AG04449 (cell line): ENCODE measurements around the gene CCSAP.

Experiments
- CTCF ChIA-PET: fragments of 350-600 bp; formaldehyde crosslinking; extraction: SDS; loops from one replicate; lab custom pipeline; 2021; ENCODE audit warnings: antibody characterized with exemption; lab: Yijun Ruan, JAX
- POLR2A ChIA-PET: fragments of 400-600, 350-600 bp; formaldehyde crosslinking; extraction: SDS; loops from one replicate; lab custom pipeline; 2020; ENCODE audit warnings: antibody characterized with exemption, inconsistent platforms; lab: Yijun Ruan, JAX
- DNase-seq: peaks from one replicate; pipeline ENCODE4 v3.0.0-alpha.2; 2010; ENCODE audit warnings: low read depth, low spot score
- H3K4me3 ChIP-seq: 2 replicates; pipeline ENCODE4 v1.5.1; 2011; ENCODE audit warnings: low read depth, mild to moderate bottlenecking, control low read depth, low read length
- CTCF ChIP-seq: IDR thresholded peaks from one replicate; pipeline ENCODE4 v1.5.1; 2011; ENCODE audit warnings: mild to moderate bottlenecking, moderate library complexity, low read length, control low read depth, inconsistent platforms; ENCODE audit not compliant: insufficient read depth; ENCODE audit errors: missing control alignments

The CCSAP gene

GRCh38 chr1:229300099-229300757, 42.6 kb downstream of the CCSAP start:
- ChIA-PET CTCF (no interaction called here), POLR2A (no interaction called here)
- H3K4me3 ChIP-seq: no peak overlapping the region
- DNase-seq: no peak
- no peak for TF ChIP-seq CTCF

DNA sequence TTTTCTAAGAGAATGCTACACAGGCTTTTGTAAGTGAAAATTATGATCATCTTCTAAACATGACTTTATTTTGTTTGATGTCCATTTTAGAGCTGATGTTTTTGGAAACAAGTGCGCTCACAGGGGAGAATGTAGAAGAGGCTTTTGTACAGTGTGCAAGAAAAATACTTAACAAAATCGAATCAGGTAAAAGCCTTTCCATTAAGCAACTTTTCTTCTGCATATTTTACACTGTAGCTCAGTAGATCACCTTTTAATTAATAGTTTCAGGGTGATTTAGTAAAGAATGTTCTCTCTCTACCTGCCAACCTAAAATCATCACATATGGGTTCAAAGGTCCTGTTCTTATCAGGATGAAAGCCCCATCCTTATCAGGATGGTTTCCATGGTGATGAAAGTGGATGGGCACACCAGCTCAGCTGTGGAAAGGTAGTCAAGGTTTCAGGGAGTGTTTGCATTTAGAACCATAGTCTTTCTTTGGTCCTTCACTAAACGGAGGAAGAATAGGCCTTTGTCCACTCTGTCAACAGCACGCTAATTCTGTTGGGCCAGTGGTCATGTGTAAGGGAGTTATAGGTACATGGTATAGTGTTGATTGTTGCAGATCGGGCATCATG, 43.9 kb downstream of the CCSAP start:
- TF ChIP-seq CTCF: no peak
- CTCF ChIA-PET: interaction anchor here (1.2 to 1.4 kb wide), 2 partner anchors 16 to 634 kb away, joined by 3 read pairs; no protein-coding TSS in a partner anchor
- DNase-seq: no peak
- POLR2A ChIA-PET: no interaction called here
- H3K4me3 ChIP-seq: no peak overlapping the region

- ChIA-PET CTCF (interaction anchor here (1.2 to 1.4 kb wide), 2 partner anchors 15 to 634 kb away, joined by 3 read pairs; no protein-coding TSS in a partner anchor), POLR2A (no interaction called here)
- no peak overlapping the region for H3K4me3 ChIP-seq
- no peak for TF ChIP-seq CTCF
- no peak for DNase-seq
Observed at GRCh38 chr1:229298420-229298819, 44.4 kb downstream of the CCSAP start.

DNA sequence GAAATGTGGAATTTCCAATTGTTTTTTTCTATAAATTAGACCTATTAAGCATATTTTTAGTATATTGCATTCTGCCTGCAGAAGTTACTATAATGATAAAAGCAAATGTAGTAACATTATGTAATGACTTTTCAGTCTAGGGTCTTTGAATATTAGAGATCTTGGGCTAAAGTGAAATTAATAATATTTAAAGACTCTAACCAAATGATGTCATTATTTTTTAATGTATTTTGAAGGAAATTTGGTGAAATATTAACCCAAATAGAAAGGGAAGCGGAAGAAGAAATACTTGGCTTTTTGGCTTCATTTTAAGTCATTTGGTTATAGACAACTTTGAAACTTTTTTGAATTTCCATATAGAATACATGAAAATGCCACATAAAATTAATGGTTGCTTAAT, 45.1 kb downstream of the CCSAP start:
- DNase-seq: no peak
- no peak for TF ChIP-seq CTCF
- no peak overlapping the region for H3K4me3 ChIP-seq
- CTCF ChIA-PET: interaction anchor here (1.2 kb wide), 1 partner anchor 14 kb away, joined by 3 read pairs; no protein-coding TSS in a partner anchor
- POLR2A ChIA-PET: no interaction called here

- CTCF ChIA-PET: no interaction called here
- no peak overlapping the region for H3K4me3 ChIP-seq
- DNase-seq: peak; percentile 61
- POLR2A ChIA-PET: no interaction called here
- no peak for TF ChIP-seq CTCF
Observed at GRCh38 chr1:229296541-229296941, 46.3 kb downstream of the CCSAP start.

DNA sequence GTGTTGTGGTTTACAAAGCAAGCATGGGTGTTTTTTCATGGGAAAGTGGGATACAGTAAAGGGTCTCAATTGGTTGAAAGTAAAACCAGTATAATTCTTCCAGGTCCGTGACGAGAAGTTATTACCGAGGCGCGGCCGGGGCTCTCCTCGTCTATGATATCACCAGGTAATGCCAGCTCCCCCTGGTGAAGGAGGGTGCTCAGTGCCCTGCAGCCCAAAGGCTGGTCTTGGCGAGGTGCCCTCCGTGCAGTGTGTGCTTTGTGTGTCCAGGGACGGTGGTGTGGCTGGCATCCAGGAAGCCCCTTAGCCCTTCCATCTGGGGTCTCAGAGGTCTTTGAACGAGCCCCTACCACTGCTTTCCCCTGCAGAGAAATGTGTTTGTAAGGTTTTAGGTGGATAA, 47.1 kb downstream of the CCSAP start:
- ChIA-PET CTCF (no interaction called here), POLR2A (no interaction called here)
- no peak overlapping the region for H3K4me3 ChIP-seq
- no peak for TF ChIP-seq CTCF
- DNase-seq: no peak
